SIG-M5 (cell line): ENCODE data around the gene SRCAP.

Experiments used
- DNase-seq: peaks from one replicate; lab custom pipeline; 2025; lab: John Stamatoyannopoulos, UW

Gene SRCAP

GRCh38 chr16:30758988-30759491, 60.1 kb downstream of the SRCAP start:
- DNase-seq: peak; percentile 40

- DNase-seq: no peak
These were observed 61.1 kb downstream of the SRCAP start for GRCh38 chr16:30760001-30760559.

GRCh38 chr16:30760577-30761426, 61.8 kb downstream of the SRCAP start:
- DNase-seq: no peak

DNA sequence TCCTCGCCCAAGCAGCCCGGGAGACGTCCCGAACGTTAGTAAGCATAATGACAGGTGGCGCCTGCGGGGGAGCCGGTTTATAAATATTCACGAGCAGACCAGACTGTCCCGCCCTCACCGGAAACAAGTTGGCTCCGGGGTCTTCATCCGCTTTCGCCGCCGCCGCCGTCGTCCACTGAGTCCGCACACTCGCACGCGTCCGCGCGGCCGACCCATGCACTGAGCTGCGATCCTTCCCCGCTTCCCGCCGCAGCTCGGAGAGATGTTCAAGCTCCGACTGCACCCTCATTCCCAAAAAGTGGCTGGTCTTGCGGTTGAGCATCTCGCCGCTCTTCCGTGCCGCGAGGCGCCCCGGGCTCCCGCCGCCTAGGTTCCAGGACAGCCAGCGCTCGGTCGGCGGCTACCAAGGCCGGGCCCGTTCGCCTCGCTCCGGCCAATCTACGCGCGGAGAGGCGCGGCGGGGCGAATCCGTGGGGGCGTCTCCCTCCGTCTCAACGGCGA, 62.5 kb downstream of the SRCAP start:
- no peak for DNase-seq

DNA sequence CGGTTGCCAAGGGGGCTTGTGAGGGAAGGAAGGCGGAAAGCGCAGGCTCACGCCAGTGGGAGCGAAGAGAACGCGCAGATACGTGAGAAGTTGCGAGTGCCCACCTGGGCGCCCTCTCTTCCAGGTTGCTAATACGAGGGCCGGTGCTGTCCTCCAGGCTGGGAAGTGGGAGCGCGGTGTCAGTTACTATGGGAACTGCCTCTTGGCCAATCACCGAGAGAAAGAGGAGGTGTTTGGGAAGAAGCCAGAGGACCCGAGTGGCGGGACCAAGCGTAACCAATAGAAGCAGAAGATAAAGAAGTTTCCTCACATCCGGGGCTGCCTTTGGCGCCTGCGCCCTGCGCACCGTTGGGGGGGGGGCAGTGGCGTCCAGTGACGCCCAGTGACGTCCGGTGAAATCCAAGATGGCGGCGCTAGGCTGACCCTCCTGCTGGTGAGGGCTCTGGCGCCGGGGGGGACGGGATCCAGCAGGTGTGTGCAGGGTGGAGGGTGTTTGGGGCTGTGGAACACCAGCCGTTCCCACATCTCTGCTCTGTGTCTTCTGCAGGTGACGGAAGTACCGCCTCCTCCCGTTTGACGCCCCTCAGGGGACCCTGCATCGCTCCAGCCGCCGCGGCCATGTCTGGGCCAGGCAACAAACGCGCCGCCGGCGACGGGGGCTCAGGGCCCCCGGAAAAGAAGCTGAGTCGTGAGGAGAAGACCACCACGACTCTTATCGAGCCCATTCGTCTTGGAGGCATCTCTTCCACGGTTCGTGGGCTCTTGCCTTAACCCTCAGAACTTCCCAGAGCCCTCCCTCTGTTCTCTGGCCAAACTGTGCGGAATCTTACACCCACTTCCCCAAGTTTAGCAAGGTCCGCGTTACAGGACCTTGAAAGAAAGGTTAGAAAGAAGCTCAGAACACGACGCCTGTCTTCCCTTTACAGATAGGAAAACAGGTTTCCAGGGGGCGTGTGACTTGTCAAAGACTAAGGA, 63.2 kb downstream of the SRCAP start, which contains the start of the genes CFAP119 and RNF40:
TSS of gene CFAP119 (minus strand) at position 135 of the 975 bp plus-strand sequence. CDS start 314 bp downstream, outside the sequence.
TSS of gene RNF40 (plus strand) at position 395 of the 975 bp plus-strand sequence. CDS start at position 619, 224 bp downstream.
- DNase-seq: peak; percentile 87

DNA sequence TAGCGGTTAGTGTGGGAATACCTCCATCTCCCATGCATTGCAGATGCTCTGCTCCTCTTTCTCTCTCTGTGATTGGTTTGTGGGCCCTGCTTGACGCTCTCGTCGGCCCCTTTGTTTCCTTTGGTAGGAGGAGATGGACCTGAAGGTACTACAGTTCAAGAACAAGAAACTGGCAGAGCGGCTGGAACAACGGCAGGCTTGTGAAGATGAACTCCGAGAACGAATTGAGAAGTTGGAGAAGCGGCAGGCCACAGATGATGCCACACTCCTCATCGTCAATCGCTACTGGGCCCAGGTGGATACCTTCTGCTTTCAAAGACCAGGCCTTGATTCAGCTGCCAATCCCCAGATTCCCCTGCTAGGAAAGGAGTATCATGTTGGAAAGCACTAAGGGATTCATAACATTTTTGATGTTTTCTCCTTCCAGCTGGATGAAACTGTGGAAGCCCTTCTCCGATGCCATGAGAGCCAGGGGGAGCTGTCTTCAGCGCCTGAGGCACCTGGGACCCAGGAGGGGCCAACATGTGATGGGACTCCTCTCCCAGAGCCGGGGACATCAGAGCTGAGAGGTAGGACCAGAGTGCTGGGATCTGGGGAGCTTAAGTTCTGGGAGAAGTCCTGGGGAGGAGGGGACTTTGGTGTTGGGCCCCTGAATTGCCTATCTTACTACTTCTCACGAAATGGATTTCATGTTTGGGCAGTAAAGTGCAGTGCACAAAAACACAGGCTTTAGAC, 64.2 kb downstream of the SRCAP start:
- DNase-seq: no peak

- DNase-seq: no peak
These were observed 65.1 kb downstream of the SRCAP start for GRCh38 chr16:30764086-30764485.

DNA sequence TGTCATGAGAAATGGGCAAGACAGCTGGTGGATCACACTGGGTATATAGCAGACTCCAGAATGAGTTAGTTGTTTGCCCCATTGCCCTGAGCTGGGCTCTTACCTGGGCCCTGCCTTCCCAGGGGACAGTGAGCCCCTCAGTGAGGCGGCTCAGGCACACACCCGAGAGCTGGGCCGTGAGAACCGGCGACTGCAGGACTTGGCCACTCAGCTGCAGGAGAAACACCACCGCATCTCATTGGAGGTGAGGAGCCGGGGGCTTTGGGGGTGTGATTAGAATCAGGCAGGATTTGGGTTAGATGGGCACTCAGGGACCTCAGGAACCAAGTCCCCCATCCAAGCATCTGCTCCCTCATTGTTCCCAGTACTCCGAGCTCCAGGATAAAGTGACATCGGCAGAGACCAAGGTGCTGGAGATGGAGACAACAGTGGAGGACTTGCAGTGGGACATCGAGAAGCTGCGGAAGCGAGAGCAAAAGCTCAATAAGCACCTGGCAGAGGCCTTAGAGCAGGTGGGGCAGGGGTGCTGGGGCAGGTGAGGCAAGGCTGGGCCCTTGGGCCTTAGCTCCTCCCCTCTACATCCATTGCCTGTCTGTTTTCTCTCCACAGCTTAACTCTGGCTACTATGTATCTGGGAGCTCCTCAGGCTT, 66.0 kb downstream of the SRCAP start:
- DNase-seq: no peak

GRCh38 chr16:30766206-30766932, 67.4 kb downstream of the SRCAP start:
- DNase-seq: no peak

GRCh38 chr16:30766933-30767284, 67.9 kb downstream of the SRCAP start:
- DNase-seq: no peak

DNA sequence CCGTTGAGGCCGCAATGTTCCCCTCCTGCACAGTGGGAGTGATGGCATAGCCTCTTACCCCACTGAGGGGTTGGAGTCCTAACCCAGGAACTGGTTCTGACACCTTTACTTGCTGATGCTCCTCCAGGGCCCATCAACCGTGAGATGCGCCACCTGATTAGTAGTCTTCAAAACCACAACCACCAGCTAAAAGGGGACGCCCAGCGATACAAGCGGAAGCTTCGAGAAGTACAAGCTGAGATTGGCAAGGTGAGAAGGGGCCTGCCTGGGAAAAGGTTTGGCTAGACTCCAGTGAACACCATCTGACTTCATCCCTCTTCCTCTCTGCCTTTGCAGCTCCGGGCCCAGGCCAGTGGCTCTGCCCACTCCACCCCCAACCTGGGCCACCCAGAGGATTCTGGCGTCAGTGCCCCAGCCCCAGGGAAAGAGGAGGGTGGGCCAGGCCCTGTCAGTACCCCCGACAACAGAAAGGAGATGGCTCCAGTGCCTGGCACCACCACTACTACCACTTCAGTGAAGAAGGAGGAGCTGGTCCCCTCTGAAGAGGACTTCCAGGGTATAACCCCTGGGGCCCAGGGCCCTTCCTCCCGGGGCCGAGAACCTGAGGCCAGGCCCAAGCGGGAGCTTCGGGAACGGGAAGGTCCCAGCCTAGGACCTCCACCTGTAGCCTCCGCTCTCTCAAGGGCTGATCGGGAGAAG, 68.9 kb downstream of the SRCAP start:
- DNase-seq: no peak

DNA sequence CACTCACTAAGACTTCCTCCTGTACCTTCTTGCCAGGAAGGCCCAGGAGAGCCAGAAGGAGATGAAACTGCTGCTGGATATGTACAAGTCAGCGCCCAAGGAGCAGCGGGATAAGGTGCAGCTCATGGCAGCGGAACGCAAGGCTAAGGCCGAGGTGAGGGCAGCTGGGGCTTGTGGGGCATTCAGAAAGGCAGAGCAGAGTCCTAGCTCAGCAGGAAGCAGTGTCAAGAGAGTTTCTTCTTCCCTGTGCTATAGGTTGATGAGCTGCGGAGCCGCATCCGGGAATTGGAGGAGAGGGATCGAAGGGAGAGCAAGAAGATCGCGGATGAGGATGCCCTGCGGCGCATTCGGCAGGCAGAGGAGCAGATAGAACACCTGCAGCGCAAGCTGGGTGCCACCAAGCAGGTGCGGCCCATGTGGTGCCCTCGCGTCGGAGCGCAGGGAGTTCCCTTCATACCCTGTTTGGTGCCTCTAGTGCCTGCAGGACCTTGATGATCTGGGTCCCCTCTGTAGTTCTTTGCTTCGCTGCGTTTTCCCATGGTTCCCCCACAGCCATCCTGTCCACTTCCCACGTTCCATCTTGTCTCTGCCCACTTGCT, 69.7 kb downstream of the SRCAP start:
- no peak for DNase-seq

GRCh38 chr16:30769379-30770089, 70.6 kb downstream of the SRCAP start:
- no peak for DNase-seq

GRCh38 chr16:30771726-30772125, 72.8 kb downstream of the SRCAP start:
- DNase-seq: no peak

DNA sequence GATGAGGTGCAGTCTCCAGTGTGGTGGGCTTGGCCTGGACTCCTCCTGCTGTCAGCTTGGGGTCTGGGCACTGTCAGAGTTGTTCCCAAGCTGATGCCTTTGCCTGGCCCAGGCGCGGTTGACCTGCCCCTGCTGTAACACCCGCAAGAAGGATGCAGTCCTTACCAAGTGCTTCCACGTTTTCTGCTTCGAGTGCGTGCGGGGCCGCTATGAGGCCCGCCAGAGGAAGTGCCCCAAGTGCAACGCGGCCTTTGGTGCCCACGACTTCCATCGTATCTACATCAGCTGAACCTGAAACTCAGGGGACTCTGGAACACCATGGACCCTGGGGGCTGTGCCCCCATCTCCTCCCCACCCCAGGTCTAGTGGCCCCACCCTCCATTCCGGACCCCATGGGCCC, 74.9 kb downstream of the SRCAP start:
- DNase-seq: no peak

GRCh38 chr16:30774367-30775130, 75.6 kb downstream of the SRCAP start:
- no peak for DNase-seq

DNA sequence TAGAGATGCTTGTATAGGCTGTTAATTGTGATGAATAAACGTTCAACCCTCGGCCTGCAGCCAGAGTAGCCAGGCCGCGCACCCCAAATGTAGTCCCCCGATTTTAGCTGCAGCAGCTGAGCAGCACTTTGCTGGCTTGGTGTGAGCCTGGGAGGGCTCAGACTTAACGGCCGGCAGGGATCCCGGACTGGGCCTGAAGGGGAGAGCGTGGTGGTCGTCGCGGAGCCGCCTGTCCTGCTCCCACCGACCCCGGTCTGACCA, 76.1 kb downstream of the SRCAP start:
- no peak for DNase-seq
